Liver (tissue), 9 donors: ENCODE measurements around the gene PTPRD. TPM values are rescaled to one million over a fixed set of nuclear protein-coding genes. Genes with fewer than 3 reads are reported as not detected.

Source experiments
- DNase-seq: peaks from one replicate; pipeline ENCODE4 v3.0.0-alpha.2; 2017; ENCODE audit warnings: low spot score
- H3K27ac ChIP-seq, 2 donors: one replicate each; pipeline ENCODE4 v1.7.0; 2013; ENCODE audit warnings: inconsistent platforms in 2 of 2, low read length in 2 of 2, control low read depth in 1 of 2, low read depth in 1 of 2, mild to moderate bottlenecking in 1 of 2
- H3K27me3 ChIP-seq, 4 donors: one replicate each; pipeline versions ENCODE4 v1.6.1 to v1.7.0; 2013; ENCODE audit warnings: low read length in 3 of 4, inconsistent platforms in 1 of 4, mild to moderate bottlenecking in 1 of 4, moderate library complexity in 1 of 4; ENCODE audit not compliant: control insufficient read depth in 4 of 4, insufficient read depth in 4 of 4
- H3K36me3 ChIP-seq, 4 donors: one replicate each; pipeline versions ENCODE4 v1.6.1 to v1.7.0; 2013; ENCODE audit warnings: low read length in 3 of 4, mild to moderate bottlenecking in 3 of 4, low read depth in 1 of 4, moderate library complexity in 1 of 4; ENCODE audit not compliant: control insufficient read depth in 4 of 4, insufficient read depth in 3 of 4
- H3K4me1 ChIP-seq, 4 donors: one replicate each; pipeline versions ENCODE4 v1.6.1 to v1.7.0; 2013; ENCODE audit warnings: low read length in 3 of 4, mild to moderate bottlenecking in 3 of 4, moderate library complexity in 1 of 4; ENCODE audit not compliant: control insufficient read depth in 4 of 4, insufficient read depth in 4 of 4
- H3K4me3 ChIP-seq, 3 donors: one replicate each; pipeline versions ENCODE4 v1.6.1 to v1.7.0; 2013; ENCODE audit warnings: low read length in 3 of 3, control low read depth in 1 of 3, low read depth in 1 of 3, mild to moderate bottlenecking in 1 of 3
- H3K9ac ChIP-seq, 2 donors: one replicate each; pipeline ENCODE4 v1.7.0; 2013; ENCODE audit warnings: low read length in 2 of 2, mild to moderate bottlenecking in 2 of 2, moderate library complexity in 2 of 2, control low read depth in 1 of 2, low read depth in 1 of 2
- H3K9me3 ChIP-seq, 4 donors: one replicate each; pipeline versions ENCODE4 v1.6.1 to v1.7.0; 2013; ENCODE audit warnings: low read length in 3 of 4; ENCODE audit not compliant: control insufficient read depth in 4 of 4
- ATF3 ChIP-seq: IDR thresholded peaks from 2 replicates; pipeline ENCODE4 v1.6.1; 2016; ENCODE audit warnings: antibody characterized with exemption
- CTCF ChIP-seq: fragments of 150-350 bp; IDR thresholded peaks from 2 replicates; pipeline ENCODE4 v1.5.1; 2017; ENCODE audit warnings: improper control_type of control experiment, low read depth, low read length; ENCODE audit not compliant: missing input control
- EGR1 ChIP-seq, 2 donors: IDR thresholded peaks; 2 replicates each; pipeline ENCODE4 v1.6.1; 2016 to 2018; ENCODE audit warnings: antibody characterized with exemption in 2 of 2, low read depth in 2 of 2
- FOXA1 ChIP-seq: IDR thresholded peaks from 2 replicates; pipeline ENCODE4 v1.6.1; 2016; ENCODE audit warnings: antibody characterized with exemption
- FOXA2 ChIP-seq: IDR thresholded peaks from 2 replicates; pipeline ENCODE4 v1.6.1; 2016; ENCODE audit warnings: antibody characterized with exemption
- GABPA ChIP-seq, 2 donors: IDR thresholded peaks in 1 of 2; conservative IDR thresholded peaks in 1 of 2; 2 replicates each; pipeline ENCODE4 v1.6.1; 2016; ENCODE audit warnings: antibody characterized with exemption in 2 of 2, mild to moderate bottlenecking in 1 of 2, moderate library complexity in 1 of 2
- HNF4A ChIP-seq, 2 donors: conservative IDR thresholded peaks; 2 replicates each; pipeline ENCODE4 v1.6.1; 2016; ENCODE audit warnings: antibody characterized with exemption in 2 of 2, mild to moderate bottlenecking in 2 of 2
- HNF4G ChIP-seq: IDR thresholded peaks from 2 replicates; pipeline ENCODE4 v1.6.1; 2016; ENCODE audit warnings: antibody characterized with exemption
- JUND ChIP-seq, 2 donors: IDR thresholded peaks; 2 replicates each; pipeline ENCODE4 v1.6.1; 2016; ENCODE audit warnings: antibody characterized with exemption in 2 of 2
- MAX ChIP-seq: IDR thresholded peaks from 2 replicates; pipeline ENCODE4 v1.6.1; 2016; ENCODE audit warnings: antibody characterized with exemption
- NR2F2 ChIP-seq: IDR thresholded peaks from 2 replicates; pipeline ENCODE4 v1.6.1; 2016; ENCODE audit warnings: antibody characterized with exemption
- RAD21 ChIP-seq, 2 donors: IDR thresholded peaks; 2 replicates each; pipeline ENCODE4 v1.6.1; 2016; ENCODE audit warnings: antibody characterized with exemption in 2 of 2, mild to moderate bottlenecking in 2 of 2
- REST ChIP-seq: IDR thresholded peaks from 2 replicates; pipeline ENCODE4 v1.6.1; 2016; ENCODE audit warnings: antibody characterized with exemption, mild to moderate bottlenecking
- RXRA ChIP-seq, 2 donors: IDR thresholded peaks; 2 replicates each; pipeline ENCODE4 v1.6.1; 2017 to 2018; ENCODE audit warnings: antibody characterized with exemption in 2 of 2, mild to moderate bottlenecking in 1 of 2
- SP1 ChIP-seq: IDR thresholded peaks from 2 replicates; pipeline ENCODE4 v1.6.1; 2018; ENCODE audit warnings: antibody characterized with exemption, mild to moderate bottlenecking
- TAF1 ChIP-seq: conservative IDR thresholded peaks from 2 replicates; pipeline ENCODE4 v1.6.1; 2016; ENCODE audit warnings: antibody characterized with exemption, mild to moderate bottlenecking
- YY1 ChIP-seq: IDR thresholded peaks from 2 replicates; pipeline ENCODE4 v1.6.1; 2016; ENCODE audit warnings: antibody characterized with exemption, mild to moderate bottlenecking
- ZBTB33 ChIP-seq: IDR thresholded peaks from 2 replicates; pipeline ENCODE4 v1.6.1; 2016; ENCODE audit warnings: antibody characterized with exemption
- WGBS: extraction: QIAGEN DNeasy Blood & Tissue Kit; methylation state at CpG from one replicate; pipeline ENCODE4 v1.1.7; 2013; 5-methylcytosine and 5-hydroxymethylcytosine counted together
- polyA plus RNA-seq, 2 donors: library from polyadenylated mRNA; stranded (reverse) in 1 of 2; unstranded in 1 of 2; fragments of 200-250 nt in 1 of 2; fragments of >200 nt in 1 of 2; fragmentation: Nextera tagmentation in 1 of 2; extraction: Ambion mirVana in 1 of 2; gene quantifications; one replicate each; pipeline versions ENCODE4 v1.2.1 to v1.2.3, GENCODE V29; 2013 to 2015
- total RNA-seq, 2 donors: library from RNA; depleted of rRNA; stranded (reverse); fragments of >200 nt; gene quantifications; one replicate each; pipeline ENCODE4 v1.2.3, GENCODE V29; 2014
- donor health status: healthy.
- donor health status: healthy.
- donor health status: healthy.
- donor health status: healthy.
- donor health status: healthy.

Gene PTPRD
- total and polyA plus RNA-seq, 4 donors, result 0.78 to 34.2 (median 4.7) TPM

GRCh38 chr9:8536845-8537244 is 2076.0 kb downstream of the PTPRD start:
- TF ChIP-seq RAD21 (IDR thresholded peaks at IDR 0.05) (no peak), TAF1 (no peak), JUND (IDR thresholded peaks at IDR 0.05) (no peak), ATF3 (no peak), REST (no peak), GABPA (IDR thresholded peaks at IDR 0.05 in 1 of 2, conservative IDR thresholded peaks at IDR 0.05 in 1 of 2) (no peak), FOXA1 (no peak), HNF4G (no peak), FOXA2 (no peak), ZBTB33 (no peak), MAX (no peak), HNF4A (conservative IDR thresholded peaks at IDR 0.05) (no peak), CTCF (no peak), EGR1 (IDR thresholded peaks at IDR 0.05; ENCODE audit: low read depth in 2 of 2) (no peak), NR2F2 (no peak), RXRA (IDR thresholded peaks at IDR 0.05) (no peak), YY1 (no peak)
- H3K4me1 ChIP-seq, result no peaks in the 10 kb centered on the region
- no peaks in the 10 kb centered on the region for H3K36me3 ChIP-seq
- no peaks in the 10 kb centered on the region for H3K27me3 ChIP-seq
- no peaks in the 10 kb centered on the region for H3K9me3 ChIP-seq
- WGBS, result 89% methylated on average over 2 of the region's 2 CpGs
- H3K9ac ChIP-seq, result no peak overlapping the region
- H3K4me3 ChIP-seq, result no peak overlapping the region
- no peak overlapping the region for H3K27ac ChIP-seq
- DNase-seq, result no peak

GRCh38 chr9:8534828-8535227 is 2078.0 kb downstream of the PTPRD start:
- Histone ChIP-seq H3K9ac (no peak overlapping the region), H3K4me1 (no peaks in the 10 kb centered on the region), H3K9me3 (no peaks in the 10 kb centered on the region), H3K27me3 (no peaks in the 10 kb centered on the region), H3K4me3 (no peak overlapping the region), H3K27ac (no peak overlapping the region), H3K36me3 (no peaks in the 10 kb centered on the region)
- WGBS, result 73% methylated on average over 1 of the region's 1 CpG
- DNase-seq, result no peak
- TF ChIP-seq FOXA1 (no peak), SP1 (no peak), EGR1 (IDR thresholded peaks at IDR 0.05; ENCODE audit: low read depth in 2 of 2) (no peak), ZBTB33 (no peak), FOXA2 (no peak), NR2F2 (no peak), CTCF (no peak), TAF1 (no peak), RAD21 (IDR thresholded peaks at IDR 0.05) (no peak), RXRA (IDR thresholded peaks at IDR 0.05) (no peak), HNF4A (conservative IDR thresholded peaks at IDR 0.05) (no peak)
